OCI-LY1 (cell line): ENCODE results near the gene PPP1R18.
"Not testable (repeated sequence)": the region's sequence is repeated elsewhere in the genome, so short reads cannot be mapped to it uniquely, and the experiment has no call there.

Experiments used
- H2AFZ ChIP-seq: fragments of 200-600 bp; sonication (generic), shearing (Covaris generic); 2 replicates; pipeline ENCODE4 v1.6.0; 2014; ENCODE audit warnings: antibody characterized with exemption, mild to moderate bottlenecking, low read length
- H3F3A ChIP-seq: fragments of 200-600 bp; sonication (generic), shearing (Covaris generic); 2 replicates; pipeline ENCODE4 v1.6.0; 2014; ENCODE audit warnings: mild to moderate bottlenecking, antibody characterized with exemption, low read length, moderate library complexity; ENCODE audit not compliant: insufficient read depth
- H3K27ac ChIP-seq: fragments of 200-600 bp; sonication (generic); 2 replicates; pipeline ENCODE4 v1.5.1; 2014; ENCODE audit warnings: low read length, mixed run types, mild to moderate bottlenecking, low read depth; ENCODE audit not compliant: poor library complexity, severe bottlenecking
- H3K27me3 ChIP-seq: fragments of 200-600 bp; sonication (generic); 2 replicates; pipeline ENCODE4 v1.6.0; 2014; ENCODE audit warnings: antibody characterized with exemption, mild to moderate bottlenecking, low read length, moderate library complexity; ENCODE audit not compliant: insufficient read depth
- H3K36me3 ChIP-seq: fragments of 200-600 bp; sonication (generic); 2 replicates; pipeline ENCODE4 v1.6.1; 2014; ENCODE audit warnings: mild to moderate bottlenecking, antibody characterized with exemption, low read length, moderate library complexity, mixed read lengths; ENCODE audit not compliant: insufficient read depth
- H3K4me1 ChIP-seq: fragments of 200-600 bp; sonication (generic); 2 replicates; pipeline ENCODE4 v1.5.1; 2014; ENCODE audit warnings: mild to moderate bottlenecking, low read length, moderate library complexity; ENCODE audit not compliant: insufficient read depth, severe bottlenecking
- H3K4me2 ChIP-seq: fragments of 200-600 bp; sonication (generic), shearing (Covaris generic); 2 replicates; pipeline ENCODE4 v1.6.1; 2014; ENCODE audit warnings: low read length
- H3K4me3 ChIP-seq: fragments of 200-600 bp; sonication (generic); 2 replicates; pipeline ENCODE4 v1.5.1; 2014; ENCODE audit warnings: low read length, low read depth, mild to moderate bottlenecking, mixed read lengths; ENCODE audit not compliant: poor library complexity, severe bottlenecking
- H3K79me2 ChIP-seq: fragments of 200-600 bp; shearing (Covaris generic); 2 replicates; pipeline ENCODE4 v1.6.1; 2016; ENCODE audit warnings: mixed run types, low read length, mixed read lengths; ENCODE audit not compliant: insufficient read depth
- H3K9ac ChIP-seq: fragments of 200-600 bp; sonication (generic), shearing (Covaris generic); 2 replicates; pipeline ENCODE4 v1.6.1; 2014; ENCODE audit warnings: mild to moderate bottlenecking, low read length, mixed read lengths
- H3K9me2 ChIP-seq: fragments of 200-600 bp; sonication (generic), shearing (Covaris generic); 2 replicates; pipeline ENCODE4 v1.6.1; 2014; ENCODE audit warnings: low read depth, mild to moderate bottlenecking, low read length, mixed read lengths
- H3K9me3 ChIP-seq: fragments of 200-600 bp; shearing (Covaris generic); 2 replicates; pipeline ENCODE4 v1.6.1; 2014; ENCODE audit warnings: low read length, mixed read lengths
- H4K20me1 ChIP-seq: fragments of 200-600 bp; sonication (generic), shearing (Covaris generic); 2 replicates; pipeline ENCODE4 v1.6.0; 2016; ENCODE audit warnings: mild to moderate bottlenecking, low read length; ENCODE audit not compliant: insufficient read depth
- CTCF ChIP-seq: fragments of 200-600 bp; sonication (generic), shearing (Covaris generic); IDR thresholded peaks from 2 replicates; pipeline ENCODE4 v1.5.1; 2017; ENCODE audit warnings: mild to moderate bottlenecking, antibody characterized with exemption, low read length, moderate library complexity, mixed read lengths
- EZH2 ChIP-seq: fragments of 200-600 bp; sonication (generic), shearing (Covaris generic); IDR thresholded peaks from 2 replicates; pipeline ENCODE4 v1.8.0; 2017; ENCODE audit warnings: borderline replicate concordance, mixed run types, mild to moderate bottlenecking, antibody characterized with exemption, low read length, moderate library complexity, mixed read lengths

The PPP1R18 gene

GRCh38 chr6:30664994-30665767, 21.3 kb downstream of the PPP1R18 start:
- Histone ChIP-seq H3K9ac (no peak overlapping the region), H3K4me1 (no peaks in the 10 kb centered on the region), H2AFZ (no peak overlapping the region), H3K27ac (no peak overlapping the region), H3K9me3 (no peaks in the 10 kb centered on the region), H3K9me2 (no peaks in the 10 kb centered on the region), H3K4me3 (no peak overlapping the region), H3K79me2 (no peaks in the 10 kb centered on the region), H3F3A (no peaks in the 10 kb centered on the region), H3K27me3 (no peaks in the 10 kb centered on the region), H3K4me2 (no peak overlapping the region), H3K36me3 (peaks cover 76% of the 10 kb centered on the region), H4K20me1 (no peaks in the 10 kb centered on the region)
- no peak for TF ChIP-seq EZH2
- TF ChIP-seq CTCF: no peak

GRCh38 chr6:30657922-30658321, 28.5 kb downstream of the PPP1R18 start:
- H3K79me2 ChIP-seq, H3K9me3 ChIP-seq, H3K4me2 ChIP-seq, H4K20me1 ChIP-seq, H3F3A ChIP-seq, H3K9ac ChIP-seq, H3K4me1 ChIP-seq, H3K9me2 ChIP-seq, H2AFZ ChIP-seq, H3K4me3 ChIP-seq, H3K27me3 ChIP-seq, H3K27ac ChIP-seq: not testable (repeated sequence)
- H3K36me3 ChIP-seq: peaks cover 83% of the 10 kb centered on the region

GRCh38 chr6:30657454-30657853, 29.0 kb downstream of the PPP1R18 start:
- Histone ChIP-seq H3K27ac (no peak overlapping the region), H3K36me3 (peaks cover 83% of the 10 kb centered on the region), H3K9me2 (no peaks in the 10 kb centered on the region), H3K9ac (no peak overlapping the region), H3K79me2 (no peaks in the 10 kb centered on the region), H3K4me3 (no peak overlapping the region), H3K9me3 (no peaks in the 10 kb centered on the region), H3K4me2 (no peak overlapping the region), H4K20me1 (no peaks in the 10 kb centered on the region), H3K27me3 (no peaks in the 10 kb centered on the region), H3F3A (no peaks in the 10 kb centered on the region), H3K4me1 (no peaks in the 10 kb centered on the region), H2AFZ (no peak overlapping the region)
- TF ChIP-seq EZH2 (no peak), CTCF (no peak)

GRCh38 chr6:30656513-30656912, 29.9 kb downstream of the PPP1R18 start:
- H3K36me3 ChIP-seq: peaks cover 83% of the 10 kb centered on the region
- no peak overlapping the region for H3K9ac ChIP-seq
- no peak for TF ChIP-seq CTCF
- TF ChIP-seq EZH2: no peak
- no peaks in the 10 kb centered on the region for H3F3A ChIP-seq
- no peaks in the 10 kb centered on the region for H3K27me3 ChIP-seq
- H3K79me2 ChIP-seq: no peaks in the 10 kb centered on the region
- H3K9me3 ChIP-seq: no peaks in the 10 kb centered on the region
- H3K27ac ChIP-seq: no peak overlapping the region
- H2AFZ ChIP-seq: no peak overlapping the region
- H4K20me1 ChIP-seq: no peaks in the 10 kb centered on the region
- H3K4me2 ChIP-seq: no peak overlapping the region
- H3K4me3 ChIP-seq: no peak overlapping the region
- H3K9me2 ChIP-seq: no peaks in the 10 kb centered on the region
- no peaks in the 10 kb centered on the region for H3K4me1 ChIP-seq
